Mucosa of gallbladder (tissue), 1 donor: Measurements from ENCODE around the gene CHD1. TPM values are rescaled to one million over a fixed set of nuclear protein-coding genes. Genes with fewer than 3 reads are reported as not detected.
"Not testable (repeated sequence)": the region's sequence is repeated elsewhere in the genome, so short reads cannot be mapped to it uniquely, and the experiment has no call there.

Experiments used
- DNase-seq: peaks from one replicate; pipeline ENCODE4 v3.0.0-alpha.2; 2020; ENCODE audit warnings: low spot score
- total RNA-seq: library from RNA; stranded (reverse); gene quantifications from one replicate; pipeline ENCODE4 v1.2.1, GENCODE V29; 2021
- donor health status: DM: no; HTN: no; CAD: no.

CHD1 gene
- total RNA-seq, result 26.5 TPM

DNA sequence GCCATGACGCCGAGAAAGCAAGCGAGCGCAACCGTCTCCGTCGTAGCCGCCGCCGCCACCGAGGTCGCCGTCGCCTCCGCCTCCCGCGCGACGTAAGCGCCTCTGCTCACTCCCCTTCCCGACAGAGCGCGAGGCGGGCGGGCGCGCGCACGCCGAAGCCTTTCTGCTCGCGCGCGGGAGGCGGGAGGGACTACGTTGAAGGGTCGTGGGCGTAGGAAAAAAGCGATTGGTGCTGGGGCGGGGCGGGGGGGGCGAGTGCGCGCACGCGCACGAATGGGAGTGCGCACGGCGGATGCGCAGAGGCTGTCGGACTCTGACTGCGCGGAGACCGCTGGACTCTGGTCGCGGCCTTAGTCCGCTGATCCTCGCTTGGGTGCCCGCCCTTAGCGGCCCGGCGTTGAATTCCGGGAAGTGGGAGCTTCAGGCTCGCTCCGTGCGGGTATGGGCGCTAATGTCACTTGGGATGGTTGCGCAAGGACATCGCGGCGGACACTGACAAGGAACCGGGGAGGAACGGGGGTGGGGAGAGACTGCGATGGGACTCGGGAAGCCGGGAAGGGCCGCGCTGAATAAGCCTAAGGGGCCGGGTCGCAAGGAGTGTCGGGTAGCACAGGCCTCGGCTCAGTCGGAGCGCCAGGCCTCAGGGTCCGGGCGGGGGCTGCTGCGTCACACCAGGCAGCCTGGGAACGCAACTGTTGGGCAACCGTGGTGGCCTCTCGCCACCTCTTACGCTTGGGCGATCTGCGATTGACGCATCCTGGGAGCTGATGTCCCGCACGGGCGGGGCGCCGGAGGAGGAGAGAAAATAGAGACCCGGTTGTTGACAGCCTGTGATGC lies at the start of gene CHD1:
TSS of gene CHD1 (minus strand) at position 135 of the 837 bp plus-strand sequence. CDS start 2,621 bp downstream, outside the sequence.
- DNase-seq, result peak; percentile 96

DNA sequence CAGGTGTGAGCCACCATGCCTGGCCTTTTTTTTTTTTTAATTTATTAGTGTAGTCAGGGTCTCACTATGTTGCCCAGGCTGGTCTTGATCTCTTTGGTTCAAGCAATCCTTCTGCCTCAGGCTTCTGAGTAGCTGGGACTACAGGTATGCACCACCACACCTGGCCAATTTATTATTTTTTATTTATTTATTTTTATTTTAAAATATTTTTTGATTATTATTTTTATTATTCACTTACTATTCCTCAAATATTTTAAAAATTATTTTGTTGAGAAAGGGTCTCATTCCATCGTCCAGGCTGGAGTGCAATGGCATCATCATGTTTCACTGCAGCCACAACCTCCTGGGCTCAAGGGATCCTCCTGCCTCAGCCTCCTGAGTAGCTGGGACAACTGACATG lies 49.7 kb upstream of the CHD1 start:
- no peak for DNase-seq

DNA sequence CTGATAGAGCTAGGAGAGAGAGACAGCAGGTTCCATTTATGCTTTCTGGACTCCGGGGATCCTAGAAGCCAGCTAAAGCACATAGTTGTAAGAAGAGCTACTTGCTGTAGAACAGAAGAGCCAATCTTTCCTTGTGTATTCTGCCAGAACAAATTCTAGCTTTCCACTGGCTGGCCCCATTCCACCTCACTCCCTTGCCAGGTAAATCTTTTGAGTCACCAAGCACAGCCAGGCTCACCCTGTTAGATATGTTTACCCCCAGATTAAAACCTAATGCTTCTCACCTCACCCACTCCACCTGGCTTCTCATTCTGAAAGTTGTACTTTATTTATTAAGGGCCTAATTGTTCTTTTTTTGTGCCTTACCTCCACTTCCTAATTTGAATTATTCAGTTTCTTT lies 48.9 kb upstream of the CHD1 start:
- peak; percentile 75 for DNase-seq

- DNase-seq, result no peak
Measured at GRCh38 chr5:98975682-98976407, 47.0 kb upstream of the CHD1 start.

GRCh38 chr5:98975223-98975622 lies 46.4 kb upstream of the CHD1 start:
- peak; percentile 23 for DNase-seq

GRCh38 chr5:98969400-98969799 lies 40.6 kb upstream of the CHD1 start:
- no peak for DNase-seq

DNA sequence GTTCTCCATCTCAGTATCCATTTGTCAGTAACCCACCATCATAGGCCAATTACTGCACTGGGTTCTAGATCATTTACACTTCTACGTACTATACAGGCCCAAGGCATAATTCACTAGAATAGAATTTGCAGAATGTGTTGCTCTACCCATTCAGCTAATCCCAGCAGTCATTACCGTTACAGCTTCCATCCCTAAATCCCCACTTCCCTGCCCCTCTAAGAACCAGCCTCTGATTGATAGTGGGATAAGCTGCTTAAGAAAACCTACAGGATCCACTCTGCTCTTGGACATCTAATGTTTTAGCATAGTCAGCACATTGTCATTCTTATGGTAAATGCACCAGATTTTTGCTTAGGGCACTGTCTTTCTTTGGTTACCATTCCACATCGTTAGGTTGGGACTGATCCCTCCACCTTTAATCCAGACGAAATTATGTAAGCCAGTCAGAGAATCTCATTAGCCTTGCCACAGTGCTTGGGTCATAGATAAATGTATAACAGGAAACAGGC lies 39.3 kb upstream of the CHD1 start:
- no peak for DNase-seq

- no peak for DNase-seq
Measured at GRCh38 chr5:98965226-98965625, 36.4 kb upstream of the CHD1 start.

DNA sequence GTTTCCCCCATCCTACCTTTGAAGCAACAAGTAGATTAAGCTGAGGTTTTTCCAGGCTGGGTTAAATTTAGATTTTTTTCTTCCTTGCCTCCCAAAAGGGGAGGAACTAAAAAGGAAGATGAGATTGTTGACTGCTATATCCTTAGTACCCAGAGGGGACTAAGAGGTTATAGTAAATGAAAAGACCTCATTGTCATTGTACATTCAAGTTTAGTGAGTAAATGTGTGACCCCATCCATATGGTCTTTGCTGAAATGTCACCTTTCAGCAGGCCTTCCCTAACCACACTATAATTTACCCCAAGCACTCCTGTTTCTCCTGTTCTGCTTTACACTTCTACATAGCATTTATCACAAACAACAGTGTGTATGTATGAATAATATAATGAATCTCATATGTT lies 35.8 kb upstream of the CHD1 start:
- DNase-seq, result no peak

DNA sequence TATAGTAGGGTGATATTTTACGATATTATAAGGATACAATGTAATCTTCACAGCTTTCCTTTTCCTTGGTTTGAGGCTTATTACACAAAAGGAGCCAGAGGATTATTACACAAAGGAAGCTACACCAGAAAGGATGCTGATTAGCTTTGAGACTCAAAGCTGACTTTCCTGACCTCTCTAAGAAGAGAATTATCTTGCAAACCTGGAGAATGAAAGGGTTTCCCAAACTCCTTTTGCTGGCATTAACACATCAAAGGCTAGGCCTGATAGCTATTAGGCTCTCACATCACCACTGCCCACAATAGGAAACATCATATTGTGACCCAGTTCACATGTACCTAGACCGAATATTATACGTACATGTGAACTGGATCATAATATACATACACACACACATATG lies 34.2 kb upstream of the CHD1 start:
- DNase-seq, result no peak

- DNase-seq, result no peak
Measured at GRCh38 chr5:98962587-98962986, 33.8 kb upstream of the CHD1 start.

DNA sequence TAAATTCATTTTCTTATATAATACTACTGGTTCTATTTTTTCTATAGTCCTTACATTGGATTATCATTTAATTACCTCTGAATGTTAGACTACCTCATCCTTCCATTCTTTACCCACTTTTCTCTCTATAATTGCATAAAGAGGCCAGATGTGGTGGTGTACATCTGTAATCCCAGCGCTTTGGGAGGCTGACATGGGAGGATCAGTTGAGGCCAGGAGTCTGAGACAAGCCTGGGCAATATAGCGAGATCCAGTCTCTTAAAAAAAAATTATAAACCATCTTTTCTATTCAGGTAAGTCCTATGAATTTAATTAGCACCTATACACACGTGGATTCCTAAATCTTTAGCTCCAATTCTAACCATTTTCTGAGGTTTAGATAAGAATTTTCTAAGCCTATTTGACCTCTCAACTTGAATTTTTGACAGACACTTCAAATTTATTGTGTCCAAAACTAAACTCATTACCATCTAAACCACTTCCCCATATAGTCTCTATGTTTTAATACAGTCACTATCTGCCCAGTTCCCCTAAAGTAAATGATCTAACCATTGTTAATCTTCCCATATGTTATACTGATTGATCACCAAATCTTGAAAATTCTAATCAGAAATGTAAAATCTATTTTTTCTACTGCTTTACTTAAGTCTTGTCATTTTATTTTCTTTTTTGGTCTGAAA lies 33.0 kb upstream of the CHD1 start:
- DNase-seq, result no peak

DNA sequence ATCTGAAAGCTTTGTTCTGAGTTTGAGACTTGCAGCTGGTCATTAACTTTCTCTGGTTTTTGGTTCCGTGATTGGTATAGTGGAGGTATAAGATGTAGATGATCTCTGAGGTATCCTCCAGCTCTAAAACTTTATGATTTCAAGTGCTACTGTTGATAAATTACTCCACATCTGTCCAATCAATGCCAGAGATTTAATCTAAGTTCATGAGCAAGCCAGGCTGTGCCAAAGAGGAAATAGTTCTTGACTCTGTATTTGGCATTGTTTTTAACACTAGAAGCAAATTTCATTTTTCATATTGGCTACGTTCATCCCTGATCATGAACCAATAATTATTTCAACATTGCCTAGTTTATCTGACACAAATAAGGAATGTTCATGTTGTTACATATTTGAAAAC lies 28.5 kb upstream of the CHD1 start:
- no peak for DNase-seq

GRCh38 chr5:98955888-98956287 lies 27.1 kb upstream of the CHD1 start:
- not testable (repeated sequence) for DNase-seq

DNA sequence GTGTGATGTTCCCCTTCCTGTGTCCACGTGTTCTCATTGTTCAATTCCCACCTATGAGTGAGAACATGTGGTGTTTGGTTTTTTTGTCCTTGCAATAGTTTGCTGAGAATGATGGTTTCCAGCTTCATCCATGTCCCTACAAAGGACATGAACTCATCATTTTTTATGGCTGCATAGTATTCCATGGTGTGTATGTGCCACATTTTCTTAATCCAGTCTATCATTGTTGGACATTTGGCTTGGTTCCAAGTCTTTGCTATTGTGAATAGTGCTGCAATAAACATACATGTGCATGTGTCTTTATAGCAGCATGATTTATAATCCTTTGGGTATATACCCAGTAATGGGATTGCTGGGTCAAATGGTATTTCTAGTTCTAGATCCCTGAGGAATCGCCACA lies 26.7 kb upstream of the CHD1 start:
- DNase-seq, result not testable (repeated sequence)

GRCh38 chr5:98954392-98955028 lies 25.7 kb upstream of the CHD1 start:
- DNase-seq, result no peak

GRCh38 chr5:98942847-98943246 lies 14.0 kb upstream of the CHD1 start:
- DNase-seq, result no peak

DNA sequence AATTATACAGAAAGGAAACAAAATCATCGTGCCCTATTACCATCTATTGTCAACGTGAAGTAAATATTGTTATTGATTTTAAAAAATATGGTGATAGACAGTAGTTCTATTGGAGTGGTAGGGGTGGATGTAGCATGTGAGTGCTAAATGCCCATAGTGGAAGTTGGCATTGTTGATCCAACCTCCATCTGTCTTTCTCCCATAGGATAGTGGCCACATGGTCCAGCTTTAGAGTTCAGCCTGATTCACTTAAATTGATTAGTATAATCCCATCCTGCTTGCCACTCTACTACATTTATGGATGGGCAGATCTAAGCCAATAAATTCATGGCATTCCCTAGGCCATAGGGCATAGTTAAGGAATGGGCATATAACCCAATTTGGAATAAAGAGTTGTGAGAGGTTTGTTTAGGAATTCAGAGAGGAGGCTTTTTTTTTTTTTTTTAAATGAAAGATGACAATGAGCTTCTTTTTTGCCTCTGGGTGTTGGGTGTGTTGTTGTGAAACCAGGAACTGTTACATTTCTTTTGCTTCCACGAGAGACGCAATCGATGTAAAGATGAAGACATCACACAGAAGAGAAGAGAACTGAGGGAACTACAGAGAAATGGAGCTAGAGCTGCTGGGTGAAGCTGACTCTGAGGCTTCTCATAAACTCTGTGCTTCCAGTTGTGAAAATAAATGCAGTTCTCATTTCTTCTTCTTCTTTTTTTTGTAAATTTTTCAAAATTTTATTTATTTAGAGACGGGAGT lies 12.5 kb upstream of the CHD1 start:
- DNase-seq, result no peak

- DNase-seq, result no peak
Measured at GRCh38 chr5:98940581-98940980, 11.8 kb upstream of the CHD1 start.

DNA sequence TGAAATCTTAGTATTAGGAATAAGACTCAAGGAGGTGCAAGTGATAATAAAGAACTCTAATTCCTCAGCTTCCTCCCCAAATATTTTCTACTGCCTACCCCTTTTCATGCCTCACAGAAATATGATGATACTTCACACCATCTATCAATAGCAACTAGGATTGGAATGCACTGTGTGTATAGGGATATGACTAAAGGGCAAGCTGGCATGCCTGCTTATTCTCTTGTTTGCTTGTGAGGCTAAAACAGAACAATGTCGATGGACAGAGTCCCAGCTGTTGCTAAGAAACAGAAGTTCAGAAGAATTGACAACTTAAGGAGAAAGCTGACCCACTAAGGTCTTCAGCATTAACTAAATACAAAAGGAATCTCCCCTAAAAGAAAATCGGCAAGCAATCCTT lies 9.7 kb upstream of the CHD1 start:
- peak; percentile 32 for DNase-seq
